K562 (cell line): ENCODE data around the gene MMP24. TPM values are rescaled to one million over a fixed set of nuclear protein-coding genes. Genes with fewer than 3 reads are reported as not detected.
A peak's percentile ranks its signal among the peaks of the same experiment; 100 is the strongest.

ENCODE experiments used
- ATAC-seq: fragments of 200-7000 bp; cut with Tn5 transposase; 3 replicates; pipeline ENCODE4 v1.9.1; 2020; ENCODE audit warnings: moderate library complexity
- BruUV-seq: library from RNA; stranded (reverse); fragments of 400-500 nt; replicated peaks from 2 replicates; lab custom pipeline; 2021; lab: Mats Ljungman, UMichigan
- CTCF ChIA-PET: fragments of 300-600 bp; formaldehyde crosslinking; extraction: SDS; loops from one replicate; lab custom pipeline; 2021; ENCODE audit warnings: low intra/inter-chr PET ratio; lab: Yijun Ruan, JAX
- POLR2A ChIA-PET: fragments of 300-600, 350-650 bp; sonication (Branson Sonifier 250); formaldehyde crosslinking; extraction: SDS; loops from one replicate; lab custom pipeline; 2021; ENCODE audit warnings: antibody characterized with exemption, inconsistent platforms; lab: Yijun Ruan, JAX
- DNase-seq, 4 experiments: peaks; one replicate each; pipeline versions ENCODE4 v3.0.0 to v3.0.0-alpha.2; 2011 to 2018; ENCODE audit warnings: low spot score in 3 of 4, mixed read lengths in 3 of 4; ENCODE audit errors: extremely low read depth in 1 of 4
- FAIRE-seq: peaks from 2 replicates; lab custom pipeline; 2011; peaks lifted over from hg19 to GRCh38; lab: Jason Lieb, UNC
- H2AFZ ChIP-seq: 2 replicates; pipeline ENCODE4 v1.6.0; 2011; ENCODE audit warnings: low read depth, low read length, control low read depth, inconsistent platforms
- H3K27ac ChIP-seq: fragments of 200-600 bp; 3 replicates; pipeline ENCODE4 v1.8.0; 2011; ENCODE audit warnings: low read depth, mild to moderate bottlenecking, control low read depth, inconsistent platforms, low read length, moderate library complexity, mixed read lengths; ENCODE audit errors: extremely low read depth
- H3K27me3 ChIP-seq, 2 experiments: fragments of 300-600 bp in 1 of 2; 2 replicates in 1 of 2; 3 replicates in 1 of 2; pipeline versions ENCODE4 v1.6.0 to v1.8.0; 2011; ENCODE audit warnings: inconsistent platforms in 2 of 2, low read length in 2 of 2, mild to moderate bottlenecking in 1 of 2, mixed read lengths in 1 of 2, moderate library complexity in 1 of 2; ENCODE audit not compliant: control insufficient read depth in 2 of 2, insufficient read depth in 2 of 2
- H3K36me3 ChIP-seq: fragments of 300-600 bp; 3 replicates; pipeline ENCODE4 v1.8.0; 2011; ENCODE audit warnings: mild to moderate bottlenecking, low read length, inconsistent platforms; ENCODE audit not compliant: control insufficient read depth, insufficient read depth
- H3K4me1 ChIP-seq, 2 experiments: fragments of 200-600 bp in 1 of 2; replicated peaks in 1 of 2; 2 replicates in 1 of 2; 3 replicates in 1 of 2; pipeline versions ENCODE4 v1.5.1 to v1.8.0; 2011; ENCODE audit warnings: inconsistent platforms in 2 of 2, low read length in 2 of 2, mild to moderate bottlenecking in 1 of 2, mixed read lengths in 1 of 2, moderate library complexity in 1 of 2; ENCODE audit not compliant: control insufficient read depth in 2 of 2, insufficient read depth in 2 of 2
- H3K4me2 ChIP-seq: 2 replicates; pipeline ENCODE4 v1.6.1; 2011; ENCODE audit warnings: low read length, control low read depth, inconsistent platforms, mixed read lengths; ENCODE audit not compliant: insufficient read depth
- H3K4me3 ChIP-seq: fragments of 200-600 bp; sonication (generic), shearing (Covaris generic); 2 replicates; pipeline ENCODE4 v1.5.1; 2016; ENCODE audit warnings: control low read depth, inconsistent platforms
- H3K79me2 ChIP-seq: fragments of 200-600 bp; 3 replicates; pipeline ENCODE4 v1.8.0; 2011; ENCODE audit warnings: low read length, inconsistent platforms; ENCODE audit not compliant: control insufficient read depth, insufficient read depth
- H3K9ac ChIP-seq, 2 experiments: 2 replicates each; pipeline versions ENCODE4 v1.6.0 to v1.6.1; 2011; ENCODE audit warnings: low read depth in 2 of 2, low read length in 2 of 2, control low read depth in 1 of 2, inconsistent platforms in 1 of 2, mild to moderate bottlenecking in 1 of 2, mixed read lengths in 1 of 2; ENCODE audit not compliant: insufficient read depth in 1 of 2
- H3K9me1 ChIP-seq: one replicate; pipeline ENCODE4 v1.6.0; 2011; ENCODE audit warnings: inconsistent platforms, mild to moderate bottlenecking, low read length, moderate library complexity; ENCODE audit not compliant: control insufficient read depth, insufficient read depth
- H3K9me3 ChIP-seq: replicated peaks from 2 replicates; pipeline ENCODE4 v1.5.1; 2011; ENCODE audit warnings: low read depth, low read length, inconsistent platforms; ENCODE audit not compliant: control insufficient read depth, insufficient read depth
- H4K20me1 ChIP-seq: replicated peaks from 2 replicates; pipeline ENCODE4 v1.6.1; 2011; ENCODE audit warnings: low read length, inconsistent platforms, mixed read lengths; ENCODE audit not compliant: control insufficient read depth, insufficient read depth
- BCOR ChIP-seq: fragments of 450-650 bp; IDR thresholded peaks from 2 replicates; pipeline ENCODE4 v1.6.1; 2016
- CXXC5 ChIP-seq: fragments of 250-450 bp; sonication (Bioruptor Pico); IDR thresholded peaks from 2 replicates; pipeline ENCODE4 v1.8.0; 2022; ENCODE audit warnings: inconsistent platforms, mild to moderate bottlenecking, moderate library complexity
- E2F3 ChIP-seq: fragments of 250-450 bp; sonication (Bioruptor Pico); IDR thresholded peaks from 2 replicates; pipeline ENCODE4 v1.4.0; 2020; ENCODE audit warnings: mild to moderate bottlenecking
- KAT7 ChIP-seq: sonication (generic); formaldehyde crosslinking; IDR thresholded peaks from 2 replicates; pipeline ENCODE4 v1.8.0; 2022; ENCODE audit warnings: missing genetic modification reagents, mild to moderate bottlenecking, borderline replicate concordance
- NR2C2 ChIP-seq, 2 experiments: fragments of 200-800 bp in 1 of 2; sonication (Bioruptor generic) in 1 of 2; sonication (generic) in 1 of 2; formaldehyde crosslinking in 1 of 2; IDR thresholded peaks; 2 replicates each; pipeline versions ENCODE4 v1.6.1 to v1.8.0; 2016 to 2022; ENCODE audit warnings: mild to moderate bottlenecking in 1 of 2, missing compliant biosample characterization in 1 of 2, missing genetic modification characterization in 1 of 2, missing genetic modification reagents in 1 of 2
- NR4A1 ChIP-seq, 2 experiments: fragments of 250-450 bp in 1 of 2; fragments of 450-650 bp in 1 of 2; sonication (Bioruptor Pico) in 1 of 2; IDR thresholded peaks; 2 replicates each; pipeline versions ENCODE4 v1.4.0 to v1.6.1; 2016 to 2020; ENCODE audit warnings: mild to moderate bottlenecking in 2 of 2, missing compliant biosample characterization in 1 of 2, missing genetic modification characterization in 1 of 2, moderate library complexity in 1 of 2
- SIN3A ChIP-seq, 2 experiments: fragments of 150-350 bp in 1 of 2; IDR thresholded peaks; 2 replicates each; pipeline ENCODE4 v1.6.1; 2011 to 2016; ENCODE audit warnings: borderline replicate concordance in 2 of 2, low read depth in 2 of 2, low read length in 2 of 2, mild to moderate bottlenecking in 2 of 2, moderate library complexity in 2 of 2; ENCODE audit not compliant: control insufficient read depth in 1 of 2
- SREBF1 ChIP-seq: fragments of 150-350 bp; IDR thresholded peaks from 2 replicates; pipeline ENCODE4 v1.6.1; 2014; ENCODE audit warnings: antibody characterized with exemption, low read depth, low read length, borderline replicate concordance
- TCF15 ChIP-seq: fragments of 250-450 bp; sonication (Bioruptor Pico); IDR thresholded peaks from 2 replicates; pipeline ENCODE4 v1.8.0; 2022; ENCODE audit warnings: moderate library complexity, mild to moderate bottlenecking, inconsistent platforms
- ZBTB7A ChIP-seq: IDR thresholded peaks from 2 replicates; pipeline ENCODE4 v1.6.1; 2011; ENCODE audit warnings: low read depth, mild to moderate bottlenecking, low read length, moderate library complexity, borderline replicate concordance; ENCODE audit not compliant: control insufficient read depth
- ZC3H4 ChIP-seq: sonication (generic); formaldehyde crosslinking; IDR thresholded peaks from 2 replicates; pipeline ENCODE4 v1.9.0; 2021; ENCODE audit warnings: missing genetic modification reagents, borderline replicate concordance
- ZNF384 ChIP-seq: IDR thresholded peaks from 2 replicates; pipeline ENCODE4 v1.6.1; 2012; ENCODE audit warnings: low read depth, low read length, improper control_type of control experiment
- ZZZ3 ChIP-seq: fragments of 450-650 bp; IDR thresholded peaks from 2 replicates; pipeline ENCODE4 v1.6.1; 2016; ENCODE audit warnings: antibody characterized with exemption, mild to moderate bottlenecking, moderate library complexity
- WGBS: fragments of 100-300 bp; shearing (Covaris generic); methylation state at CpG from one replicate; pipeline ENCODE4 v1.1.6; 2016; ENCODE audit warnings: low coverage, mixed read lengths; ENCODE audit not compliant: insufficient coverage; ENCODE audit errors: missing lambda C conversion rate; 5-methylcytosine and 5-hydroxymethylcytosine counted together
- in situ Hi-C: fragments of 300-500 bp; cut with MboI; formaldehyde crosslinking; loops from 4 replicates; pipeline ENCODE4 v1.15.0; 2018; ENCODE audit warnings: inconsistent platforms, mixed read lengths
- intact Hi-C: fragments of 100-400 bp; cut with micrococcal nuclease; formaldehyde crosslinking; loops from 2 replicates; pipeline ENCODE4 v1.14.2; 2022
- polyA plus RNA-seq, 8 experiments: library from polyadenylated mRNA; depleted of rRNA in 4 of 8; stranded (reverse) in 5 of 8; unstranded in 3 of 8; fragments of >200 nt; fragmentation: Nextera tagmentation in 2 of 8; fragmentation: Illumina TruSeq in 1 of 8; extraction: Ambion mirVana in 2 of 8; extraction: Trizol in 1 of 8; gene quantifications; 2 replicates each; pipeline versions ENCODE4 v1.2.1 to v1.2.3, GENCODE V29; 2011 to 2014; ENCODE audit warnings: inconsistent platforms in 1 of 8, missing spikeins in 1 of 8
- total RNA-seq, 7 experiments: library from RNA; depleted of rRNA in 6 of 7; stranded (reverse); fragments of >200 nt in 6 of 7; fragmentation: Illumina TruSeq in 2 of 7; extraction: Trizol in 2 of 7; gene quantifications; 2 replicates each; pipeline versions ENCODE4 v1.2.1 to v1.2.3, GENCODE V29; 2011 to 2021; ENCODE audit warnings: low replicate concordance in 1 of 7
- TF ChIP-seq, protein P1 (sequence below): IDR thresholded peaks from 2 replicates; pipeline ENCODE4 v1.6.1; 2014; ENCODE audit warnings: antibody characterized with exemption
- TF ChIP-seq, protein P2 (sequence below): sonication (generic); formaldehyde crosslinking; IDR thresholded peaks from 2 replicates; pipeline ENCODE4 v1.9.0; 2022; ENCODE audit warnings: mild to moderate bottlenecking, missing genetic modification reagents

The MMP24 gene
- total and polyA plus RNA-seq, 9 of the 15 experiments (the other 6 are each of a cell fraction or from before 2014, with no cell fraction given) = 0.03 to 0.07 (median 0.03) TPM; not detected in 6

DNA sequence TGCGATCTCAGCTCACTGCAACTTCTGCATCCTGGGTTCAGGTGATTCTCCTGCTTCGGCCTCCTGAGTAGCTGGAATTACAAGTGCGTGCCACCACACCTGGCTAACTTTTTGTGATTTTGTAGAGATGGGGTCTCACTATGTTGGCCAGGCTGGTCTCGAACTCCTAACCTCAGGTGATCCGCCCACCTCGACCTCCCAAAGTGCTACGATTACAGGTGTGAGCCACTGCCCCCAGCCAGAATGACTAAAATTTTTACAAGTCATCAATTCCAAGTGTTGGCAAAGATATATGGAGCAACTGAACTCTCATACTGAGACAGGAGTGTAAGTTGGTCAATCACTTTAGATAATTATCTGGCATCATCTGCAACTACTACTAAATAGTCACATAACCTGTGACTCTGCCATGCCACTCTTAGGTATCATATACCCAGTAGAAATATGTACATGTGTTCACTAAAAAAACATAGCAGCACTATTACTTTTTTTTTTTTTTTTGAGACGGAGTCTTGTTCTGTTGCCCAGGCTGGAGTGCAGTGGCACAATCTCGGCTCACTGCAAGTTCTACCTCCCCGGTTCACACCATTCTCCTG, 55.1 kb downstream of the MMP24 start (continued):
- no peak for TF ChIP-seq ZC3H4
- no peak for TF ChIP-seq CXXC5 (CRISPR knock-in tag)
- peak; percentile 43; the same call in 1 of the 2 replicates for TF ChIP-seq BCOR
- TF ChIP-seq, protein P1, sequence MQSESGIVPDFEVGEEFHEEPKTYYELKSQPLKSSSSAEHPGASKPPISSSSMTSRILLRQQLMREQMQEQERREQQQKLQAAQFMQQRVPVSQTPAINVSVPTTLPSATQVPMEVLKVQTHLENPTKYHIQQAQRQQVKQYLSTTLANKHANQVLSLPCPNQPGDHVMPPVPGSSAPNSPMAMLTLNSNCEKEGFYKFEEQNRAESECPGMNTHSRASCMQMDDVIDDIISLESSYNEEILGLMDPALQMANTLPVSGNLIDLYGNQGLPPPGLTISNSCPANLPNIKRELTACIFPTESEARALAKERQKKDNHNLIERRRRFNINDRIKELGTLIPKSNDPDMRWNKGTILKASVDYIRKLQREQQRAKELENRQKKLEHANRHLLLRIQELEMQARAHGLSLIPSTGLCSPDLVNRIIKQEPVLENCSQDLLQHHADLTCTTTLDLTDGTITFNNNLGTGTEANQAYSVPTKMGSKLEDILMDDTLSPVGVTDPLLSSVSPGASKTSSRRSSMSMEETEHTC = no peak
- TF ChIP-seq ZZZ3 = no peak
- no peak for TF ChIP-seq SREBF1
- no peak for TF ChIP-seq TCF15

GRCh38 chr20:35283441-35284266, 57.2 kb downstream of the MMP24 start:
- FAIRE-seq (peak; percentile 66), ATAC-seq (no peak), DNase-seq (peak in 2 of 4 experiments; percentile 43 to 67)
- Histone ChIP-seq H3K4me3 (peak overlapping the region; percentile 85), H3K79me2 (peaks cover 39% of the 10 kb centered on the region), H3K4me2 (peak overlapping the region; percentile 95), H3K4me1 (peaks cover 10 to 47% of the 10 kb centered on the region in 2 experiments; a peak in 4 of 5 replicates), H4K20me1 (no peaks in the 10 kb centered on the region), H3K27ac (peak overlapping the region; percentile 80), H3K9me1 (no peaks in the 10 kb centered on the region), H3K9me3 (no peaks in the 10 kb centered on the region), H3K36me3 (peaks cover 45% of the 10 kb centered on the region), H3K27me3 (no peaks in the 10 kb centered on the region), H3K9ac (peak overlapping the region; percentile 86 to 98), H2AFZ (peak overlapping the region; percentile 98)
- TSS peak; percentile 61 for BruUV-seq
- intact Hi-C loops (no loop called here), in situ Hi-C loops (no loop called here)
- CTCF ChIA-PET = no interaction called here
- WGBS = 11% methylated on average over 24 of the region's 24 CpGs
- POLR2A ChIA-PET = interaction anchor here (0.6 to 1.9 kb wide), 13 partner anchors 8 to 170 kb away, joined by 3 to 10 read pairs (median 4); no protein-coding TSS in a partner anchor
- 0 out of 4 replicates have a peak, but pooled peaks of 1 of the 2 experiments have one; percentile 8 for TF ChIP-seq SIN3A (IDR thresholded peaks at IDR 0.05; ENCODE audit: borderline replicate concordance in 2 of 2, control insufficient read depth in 1 of 2, low read depth in 2 of 2, low read length in 2 of 2)
- TF ChIP-seq, protein P2, sequence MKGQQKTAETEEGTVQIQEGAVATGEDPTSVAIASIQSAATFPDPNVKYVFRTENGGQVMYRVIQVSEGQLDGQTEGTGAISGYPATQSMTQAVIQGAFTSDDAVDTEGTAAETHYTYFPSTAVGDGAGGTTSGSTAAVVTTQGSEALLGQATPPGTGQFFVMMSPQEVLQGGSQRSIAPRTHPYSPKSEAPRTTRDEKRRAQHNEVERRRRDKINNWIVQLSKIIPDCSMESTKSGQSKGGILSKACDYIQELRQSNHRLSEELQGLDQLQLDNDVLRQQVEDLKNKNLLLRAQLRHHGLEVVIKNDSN = peak; percentile 22; the same call in 1 of the 2 replicates
- 0 out of 2 replicates have a peak, but pooled peaks have one; percentile 48 for TF ChIP-seq E2F3 (CRISPR knock-in tag)
- TF ChIP-seq KAT7 (CRISPR knock-in tag) = 0 out of 2 replicates have a peak, but pooled peaks have one; percentile 50
- TF ChIP-seq ZNF384 = 0 out of 2 replicates have a peak, but pooled peaks have one; percentile 8
- TF ChIP-seq NR2C2 (CRISPR knock-in tag; IDR thresholded peaks at IDR 0.05) = peak; percentile 74; the same call in 1 of the 2 replicates
- no peak for TF ChIP-seq NR2C2 (tag; IDR thresholded peaks at IDR 0.05)
- TF ChIP-seq ZBTB7A = no peak
- TF ChIP-seq NR4A1 (CRISPR knock-in tag; IDR thresholded peaks at IDR 0.05) = no peak
- no peak for TF ChIP-seq NR4A1 (tag; IDR thresholded peaks at IDR 0.05)
